ENCODE results near the gene KIF18A. TPM values are rescaled to one million over a fixed set of nuclear protein-coding genes. Genes with fewer than 3 reads are reported as not detected.
"Not testable (repeated sequence)": the region's sequence is repeated elsewhere in the genome, so short reads cannot be mapped to it uniquely, and the experiment has no call there.

Gene KIF18A
- total RNA-seq, 4 donors from 2014 or later = 0.23 to 0.52 (median 0.33) TPM; not detected in 1

DNA sequence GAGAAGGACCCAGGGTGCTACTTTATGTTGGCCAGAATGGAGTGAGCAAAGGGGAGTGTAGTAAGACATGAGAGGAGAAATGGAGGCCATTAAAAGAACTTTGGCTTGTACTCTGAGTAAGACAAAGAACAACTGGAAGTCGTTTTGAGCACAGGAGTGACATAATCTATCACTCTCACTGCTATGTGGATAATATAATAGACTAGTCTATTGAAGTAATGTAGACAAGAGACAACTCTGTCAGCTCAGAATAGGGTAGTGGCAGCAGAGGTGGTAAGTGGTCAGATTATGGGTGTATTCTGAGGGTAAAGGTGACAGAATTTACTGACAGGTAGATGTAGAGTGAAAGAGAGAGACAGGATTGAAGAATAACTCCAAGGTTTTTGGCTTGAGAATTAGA, 8.2 kb downstream of the KIF18A start:
- H3K4me1 ChIP-seq = no peaks in the 10 kb centered on the region
- WGBS = 42% methylated on average over 1 of the region's 1 CpG

GRCh38 chr11:28098257-28098656, 9.7 kb downstream of the KIF18A start:
- DNase-seq (ENCODE audit: extremely low spot score) = no peak
- H3K4me1 ChIP-seq = no peaks in the 10 kb centered on the region
- H3K27me3 ChIP-seq = no peaks in the 10 kb centered on the region
- no peaks in the 10 kb centered on the region for H3K36me3 ChIP-seq
- TF ChIP-seq POLR2AphosphoS5 (IDR thresholded peaks at IDR 0.05) (no peak), POLR2A (IDR thresholded peaks at IDR 0.05; ENCODE audit: low read depth) (no peak), EP300 (IDR thresholded peaks at IDR 0.05) (no peak)
- TF ChIP-seq, protein P1, sequence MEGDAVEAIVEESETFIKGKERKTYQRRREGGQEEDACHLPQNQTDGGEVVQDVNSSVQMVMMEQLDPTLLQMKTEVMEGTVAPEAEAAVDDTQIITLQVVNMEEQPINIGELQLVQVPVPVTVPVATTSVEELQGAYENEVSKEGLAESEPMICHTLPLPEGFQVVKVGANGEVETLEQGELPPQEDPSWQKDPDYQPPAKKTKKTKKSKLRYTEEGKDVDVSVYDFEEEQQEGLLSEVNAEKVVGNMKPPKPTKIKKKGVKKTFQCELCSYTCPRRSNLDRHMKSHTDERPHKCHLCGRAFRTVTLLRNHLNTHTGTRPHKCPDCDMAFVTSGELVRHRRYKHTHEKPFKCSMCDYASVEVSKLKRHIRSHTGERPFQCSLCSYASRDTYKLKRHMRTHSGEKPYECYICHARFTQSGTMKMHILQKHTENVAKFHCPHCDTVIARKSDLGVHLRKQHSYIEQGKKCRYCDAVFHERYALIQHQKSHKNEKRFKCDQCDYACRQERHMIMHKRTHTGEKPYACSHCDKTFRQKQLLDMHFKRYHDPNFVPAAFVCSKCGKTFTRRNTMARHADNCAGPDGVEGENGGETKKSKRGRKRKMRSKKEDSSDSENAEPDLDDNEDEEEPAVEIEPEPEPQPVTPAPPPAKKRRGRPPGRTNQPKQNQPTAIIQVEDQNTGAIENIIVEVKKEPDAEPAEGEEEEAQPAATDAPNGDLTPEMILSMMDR (IDR thresholded peaks at IDR 0.05) = no peak
- H3K4me3 ChIP-seq = no peak overlapping the region
- no peaks in the 10 kb centered on the region for H3K9me3 ChIP-seq
- WGBS = 50% methylated on average over 1 of the region's 1 CpG
- H3K27ac ChIP-seq (replicated peaks in 1 of 4) = no peak overlapping the region
- intact Hi-C loops (cut with DNase I) = no loop called here

More for the DNA sequence above, 8.2 kb downstream of the KIF18A start:
- no peak for DNase-seq (ENCODE audit: extremely low spot score)
- H3K4me3 ChIP-seq = no peak overlapping the region
- H3K27me3 ChIP-seq = no peaks in the 10 kb centered on the region
- TF ChIP-seq POLR2A (IDR thresholded peaks at IDR 0.05; ENCODE audit: low read depth) (no peak), EP300 (IDR thresholded peaks at IDR 0.05) (no peak), POLR2AphosphoS5 (IDR thresholded peaks at IDR 0.05) (no peak)
- TF ChIP-seq, protein P1 (IDR thresholded peaks at IDR 0.05) = no peak
- H3K27ac ChIP-seq (replicated peaks in 1 of 4) = no peak overlapping the region
- intact Hi-C loops (cut with DNase I) = no loop called here
- no peaks in the 10 kb centered on the region for H3K36me3 ChIP-seq
- no peaks in the 10 kb centered on the region for H3K9me3 ChIP-seq

DNA sequence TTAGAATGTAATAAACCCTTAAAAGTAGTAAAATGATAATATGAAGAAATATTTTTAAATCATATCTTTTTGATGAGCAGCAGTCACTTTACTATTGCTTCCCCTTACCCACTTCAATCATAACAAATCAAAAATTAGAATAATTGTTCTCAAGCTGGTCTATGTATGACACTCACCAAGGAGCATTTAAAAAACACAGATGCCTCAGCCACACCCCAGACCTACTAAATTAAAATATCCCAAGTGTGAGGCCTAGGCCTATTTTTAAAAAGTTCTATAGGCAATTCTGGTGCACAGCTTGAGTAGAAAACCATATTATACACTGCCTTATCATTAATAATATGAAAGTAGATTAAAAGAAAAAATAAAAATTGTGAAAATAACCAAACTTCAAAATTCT, 15.2 kb downstream of the KIF18A start:
- Histone ChIP-seq H3K36me3 (no peaks in the 10 kb centered on the region), H3K27me3 (no peaks in the 10 kb centered on the region), H3K4me3 (no peak overlapping the region), H3K4me1 (no peaks in the 10 kb centered on the region), H3K9me3 (no peaks in the 10 kb centered on the region), H3K27ac (replicated peaks in 1 of 4) (no peak overlapping the region)
- DNase-seq (ENCODE audit: extremely low spot score) = no peak
- intact Hi-C loops (cut with DNase I) = no loop called here
- no peak for TF ChIP-seq POLR2AphosphoS5 (IDR thresholded peaks at IDR 0.05)
- TF ChIP-seq, protein P1 (IDR thresholded peaks at IDR 0.05) = no peak
- no peak for TF ChIP-seq POLR2A (IDR thresholded peaks at IDR 0.05; ENCODE audit: low read depth)
- no peak for TF ChIP-seq EP300 (IDR thresholded peaks at IDR 0.05)

DNA sequence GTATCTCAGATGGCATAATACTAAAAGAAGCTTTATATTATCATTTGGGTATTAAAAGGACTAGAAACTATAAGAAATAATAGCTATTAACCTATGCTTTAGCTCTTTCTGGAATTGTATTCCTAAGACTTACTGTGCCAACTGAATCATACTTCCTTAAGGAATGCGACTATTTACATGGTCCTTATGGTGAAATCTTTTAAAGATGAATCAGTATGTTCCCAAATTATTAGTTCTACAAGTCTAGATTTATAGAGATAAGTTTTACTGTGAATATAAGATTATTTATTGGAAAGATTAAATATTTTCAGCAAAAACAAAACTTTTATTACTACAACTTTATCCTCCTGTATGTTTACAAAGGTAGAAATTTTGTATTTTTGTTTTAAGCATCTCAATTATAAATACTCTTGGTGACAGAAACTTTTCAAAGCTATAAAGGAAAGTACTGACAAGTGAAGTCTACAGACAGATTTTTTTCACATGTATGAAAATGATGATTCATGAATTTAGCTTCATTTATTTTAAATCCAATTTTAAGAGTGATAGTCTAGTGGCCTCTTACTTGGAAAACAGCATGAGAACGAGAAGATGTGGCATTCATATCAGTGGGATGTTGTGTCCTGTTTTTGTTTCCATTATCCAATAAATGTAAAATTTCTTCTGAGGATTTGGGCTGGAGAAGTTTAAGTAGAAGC, 17.8 kb downstream of the KIF18A start:
- no peak for TF ChIP-seq POLR2AphosphoS5 (IDR thresholded peaks at IDR 0.05)
- TF ChIP-seq, protein P1 (IDR thresholded peaks at IDR 0.05) = no peak
- TF ChIP-seq POLR2A (IDR thresholded peaks at IDR 0.05; ENCODE audit: low read depth) = no peak
- TF ChIP-seq EP300 (IDR thresholded peaks at IDR 0.05) = no peak
- intact Hi-C loops (cut with DNase I) = no loop called here
- no peaks in the 10 kb centered on the region for H3K36me3 ChIP-seq
- no peak for DNase-seq (ENCODE audit: extremely low spot score)
- 86% methylated on average over 2 of the region's 2 CpGs for WGBS
- H3K4me1 ChIP-seq = no peaks in the 10 kb centered on the region
- no peak overlapping the region for H3K4me3 ChIP-seq
- H3K9me3 ChIP-seq = no peaks in the 10 kb centered on the region
- H3K27me3 ChIP-seq = no peaks in the 10 kb centered on the region
- no peak overlapping the region for H3K27ac ChIP-seq (replicated peaks in 1 of 4)

- TF ChIP-seq, protein P1 (IDR thresholded peaks at IDR 0.05) = no peak
- TF ChIP-seq EP300 (IDR thresholded peaks at IDR 0.05) (no peak), POLR2A (IDR thresholded peaks at IDR 0.05; ENCODE audit: low read depth) (no peak), POLR2AphosphoS5 (IDR thresholded peaks at IDR 0.05) (no peak)
- H3K36me3 ChIP-seq = no peaks in the 10 kb centered on the region
- DNase-seq (ENCODE audit: extremely low spot score) = no peak
- H3K4me3 ChIP-seq = no peak overlapping the region
- no peaks in the 10 kb centered on the region for H3K27me3 ChIP-seq
- no peaks in the 10 kb centered on the region for H3K9me3 ChIP-seq
- intact Hi-C loops (cut with DNase I) = no loop called here
- no peak overlapping the region for H3K27ac ChIP-seq (replicated peaks in 1 of 4)
- no peaks in the 10 kb centered on the region for H3K4me1 ChIP-seq
- 95% methylated on average over 5 of the region's 5 CpGs for WGBS
These were observed 18.6 kb downstream of the KIF18A start for GRCh38 chr11:28089378-28089777.

DNA sequence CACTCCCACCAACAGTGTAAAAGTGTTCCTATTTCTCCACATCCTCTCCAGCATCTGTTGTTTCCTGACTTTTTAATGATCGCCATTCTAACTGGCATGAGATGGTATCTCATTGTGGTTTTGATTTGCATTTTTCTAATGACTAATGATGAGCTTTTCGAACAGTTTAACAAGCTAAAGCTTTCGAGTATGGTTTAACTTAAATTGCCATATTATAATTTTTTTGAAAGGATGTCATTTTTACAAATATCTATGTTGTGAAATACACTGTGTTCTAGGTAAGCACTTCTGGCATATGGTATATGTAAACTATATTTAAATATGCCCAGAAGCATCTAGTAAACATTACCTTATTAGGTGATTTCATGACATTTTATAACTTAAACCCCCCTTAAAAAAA, 20.3 kb downstream of the KIF18A start:
- H3K27ac ChIP-seq (replicated peaks in 1 of 4); H3K4me1 ChIP-seq; H3K4me3 ChIP-seq; H3K9me3 ChIP-seq; H3K36me3 ChIP-seq; H3K27me3 ChIP-seq; intact Hi-C loops (cut with DNase I); DNase-seq (ENCODE audit: extremely low spot score): not testable (repeated sequence)
- WGBS = 95% methylated on average over 3 of the region's 3 CpGs

DNA sequence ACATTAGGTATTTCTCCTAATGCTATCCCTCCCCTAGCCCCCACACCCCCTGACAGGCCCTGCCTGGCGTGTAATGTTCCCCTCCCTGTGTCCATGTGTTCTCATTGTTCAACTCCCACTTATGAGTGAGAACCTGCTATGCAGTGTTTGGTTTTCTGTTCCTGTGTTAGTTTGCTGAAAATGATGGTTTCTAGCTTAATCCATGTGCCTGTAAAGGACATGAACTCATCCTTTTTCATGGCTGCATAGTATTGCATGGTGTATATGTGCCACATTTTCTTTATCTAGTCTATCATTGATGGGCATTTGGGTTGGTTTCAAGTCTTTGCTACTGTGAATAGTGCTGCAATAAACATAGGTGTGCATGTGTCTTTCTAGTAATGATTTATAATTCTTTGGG, 20.8 kb downstream of the KIF18A start:
- H3K27me3 ChIP-seq; H3K36me3 ChIP-seq; DNase-seq (ENCODE audit: extremely low spot score); H3K4me1 ChIP-seq; H3K27ac ChIP-seq (replicated peaks in 1 of 4); intact Hi-C loops (cut with DNase I); H3K4me3 ChIP-seq; H3K9me3 ChIP-seq: not testable (repeated sequence)
- 92% methylated on average over 1 of the region's 1 CpG for WGBS
